Measurements from ENCODE around the gene BRSK1. TPM values are rescaled to one million over a fixed set of nuclear protein-coding genes. Genes with fewer than 3 reads are reported as not detected.

Gene BRSK1
- total RNA-seq, 2 experiments from 2014 or later, result 6.9 to 9.1 TPM

DNA sequence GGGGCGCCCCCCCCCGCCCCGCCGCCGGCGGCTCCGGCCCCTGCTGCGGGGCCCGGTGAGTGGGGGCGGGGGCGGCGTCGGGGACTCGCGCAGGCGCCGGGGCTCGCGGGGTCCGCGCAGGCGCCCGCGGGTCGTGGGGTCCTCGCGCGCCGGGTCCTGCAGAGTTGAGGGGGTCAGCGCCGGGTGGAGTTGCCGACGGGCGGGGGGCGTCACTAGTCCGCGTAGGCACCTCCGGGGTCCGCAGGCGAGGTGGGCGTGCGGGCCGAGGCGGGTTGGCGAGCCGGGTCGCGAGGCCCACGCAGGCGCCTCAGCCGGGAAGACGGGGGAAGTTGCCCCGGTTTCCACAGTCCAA, 25.3 kb upstream of the BRSK1 start:
- peak overlapping the region; percentile 99 for H3K27ac Mint-ChIP-seq
- peak overlapping the region; percentile 99 for H3K4me3 Mint-ChIP-seq
- H3K9me3 Mint-ChIP-seq (ENCODE audit: low read depth), result no peaks in the 10 kb centered on the region
- H3K4me1 Mint-ChIP-seq, result peaks cover 33% of the 10 kb centered on the region
- DNase-seq (no peak), ATAC-seq (peak; percentile 18)
- no peaks in the 10 kb centered on the region for H3K27me3 Mint-ChIP-seq
- H3K36me3 Mint-ChIP-seq, result peaks cover 45% of the 10 kb centered on the region
- CTCF ChIA-PET, result interaction anchor here (1.0 to 2.0 kb wide), 8 partner anchors 18 to 245 kb away, joined by 3 to 7 read pairs (median 3); partner anchors contain the start of genes KMT5C and PPP1R12C

DNA sequence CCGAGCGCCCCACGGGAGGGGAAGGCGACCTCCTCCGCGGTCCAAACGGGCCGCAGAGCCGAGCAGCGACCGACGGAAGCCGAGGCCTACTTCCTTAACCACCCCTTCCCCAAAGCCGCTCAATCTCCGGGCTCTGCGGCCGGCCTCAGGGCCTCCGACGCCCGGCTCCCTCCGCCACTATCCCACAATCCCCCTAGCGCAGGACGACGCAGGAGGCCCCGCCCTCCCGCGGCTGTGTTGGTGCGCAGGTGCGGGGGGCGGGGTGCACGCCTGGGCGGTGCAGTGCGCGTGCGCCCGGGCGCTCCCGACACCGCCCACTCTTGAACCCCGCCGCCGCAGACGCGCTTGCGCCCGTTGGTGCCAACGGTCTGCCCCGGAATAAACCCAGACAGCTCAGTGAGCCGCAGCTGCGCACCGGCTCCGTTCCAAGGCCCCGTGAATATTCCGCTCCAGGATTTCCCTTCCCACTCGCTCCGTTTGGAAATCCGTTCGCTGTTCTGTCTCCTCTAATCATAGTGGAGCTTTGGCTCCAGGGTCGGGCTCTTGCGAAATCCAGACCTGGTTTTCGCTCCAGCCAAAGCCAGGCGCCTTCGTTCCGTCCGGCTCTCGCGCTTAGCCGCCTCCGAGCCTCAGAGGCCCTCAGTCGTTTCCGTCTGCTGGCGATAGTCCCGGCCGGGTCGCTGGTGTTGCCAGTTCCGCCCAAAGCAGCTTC, 24.8 kb upstream of the BRSK1 start, which contains the start of gene PPP6R1:
PPP6R1 (minus strand) TSS at position 190 of the 712 bp plus-strand sequence. CDS start 11,914 bp downstream, outside the sequence.
- H3K27me3 Mint-ChIP-seq, result no peaks in the 10 kb centered on the region
- H3K4me3 Mint-ChIP-seq, result peak within 1 kb of the TSS; percentile 99
- H3K27ac Mint-ChIP-seq, result peak within 1 kb of the TSS; percentile 100
- no peaks in the 10 kb centered on the region for H3K9me3 Mint-ChIP-seq (ENCODE audit: low read depth)
- peak; percentile 81 for ATAC-seq
- H3K36me3 Mint-ChIP-seq, result peaks cover 39% of the 10 kb centered on the region
- H3K4me1 Mint-ChIP-seq, result peaks cover 27% of the 10 kb centered on the region
- CTCF ChIA-PET, result interaction anchor here (1.0 to 3.7 kb wide), 12 partner anchors 17 to 373 kb away, joined by 3 to 16 read pairs (median 4); partner anchors contain the start of genes HSPBP1, KMT5C and TMEM238
- peak; percentile 96 for DNase-seq

DNA sequence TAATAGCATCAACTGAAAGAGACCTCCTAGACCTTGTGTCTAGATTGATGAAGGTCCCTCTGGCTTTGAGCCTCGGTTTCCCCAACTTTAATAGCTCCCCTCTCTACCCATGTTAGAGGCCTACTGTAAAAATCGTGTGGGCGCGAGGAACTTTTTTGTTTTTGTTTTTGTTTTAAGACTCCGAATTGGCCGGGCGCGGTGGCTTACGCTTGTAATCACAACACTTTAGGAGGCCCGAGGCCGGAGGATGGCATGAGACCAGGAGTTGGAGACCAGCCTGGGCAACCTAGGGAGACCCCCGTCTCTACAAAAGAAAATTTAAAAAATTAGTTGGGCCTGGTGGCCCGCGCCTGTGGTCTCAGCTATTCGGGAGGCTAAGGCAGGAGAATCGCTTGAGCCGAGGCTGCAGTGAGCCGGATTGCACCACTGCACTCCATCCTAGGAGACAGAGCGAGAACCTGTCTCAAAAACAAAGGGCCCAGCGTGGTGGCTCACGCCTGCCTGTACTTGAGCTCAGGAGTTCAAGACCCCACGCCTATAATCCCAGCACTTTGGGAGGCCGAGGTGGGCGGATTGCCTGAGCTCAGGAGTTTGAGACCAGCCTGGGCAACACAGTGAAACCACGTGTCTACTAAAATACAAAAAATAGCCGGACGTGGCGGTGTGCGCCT, 24.1 kb upstream of the BRSK1 start:
- H3K4me3 Mint-ChIP-seq, result peak overlapping the region; percentile 91
- peak overlapping the region; percentile 99 for H3K27ac Mint-ChIP-seq
- no peak for DNase-seq
- H3K4me1 Mint-ChIP-seq, result peaks cover 25% of the 10 kb centered on the region
- no peaks in the 10 kb centered on the region for H3K27me3 Mint-ChIP-seq
- peaks cover 35% of the 10 kb centered on the region for H3K36me3 Mint-ChIP-seq
- no peak for ATAC-seq
- CTCF ChIA-PET, result interaction anchor here (0.8 to 3.7 kb wide), 13 partner anchors 17 to 372 kb away, joined by 3 to 16 read pairs (median 3); partner anchors contain the start of genes HSPBP1, KMT5C, PPP1R12C and TMEM238
- no peaks in the 10 kb centered on the region for H3K9me3 Mint-ChIP-seq (ENCODE audit: low read depth)

DNA sequence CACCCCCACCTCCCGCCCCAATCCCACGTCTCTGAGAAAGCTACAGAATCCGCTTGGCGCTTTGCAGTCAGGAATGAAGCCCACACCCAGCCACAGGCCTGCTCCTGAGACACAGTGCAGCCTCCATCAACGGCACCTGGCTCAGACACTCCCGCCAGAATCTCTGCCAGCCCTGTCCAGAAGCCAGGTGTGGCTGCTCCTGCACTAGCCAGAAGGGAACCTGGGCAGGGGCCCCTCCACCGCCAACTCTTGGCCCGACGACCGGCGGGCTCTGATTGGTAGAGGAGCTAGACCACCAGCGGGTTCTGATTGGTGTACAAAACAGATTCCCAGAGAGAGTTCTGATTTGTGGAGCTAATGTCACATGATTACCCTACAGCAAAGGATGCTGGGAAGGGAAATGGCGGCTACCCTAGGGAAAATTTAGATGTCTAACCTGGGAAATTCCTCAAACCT, 22.1 kb upstream of the BRSK1 start:
- Mint-ChIP-seq H3K9me3 (ENCODE audit: low read depth) (peaks cover 6% of the 10 kb centered on the region), H3K4me3 (no peak overlapping the region), H3K4me1 (peaks cover 17% of the 10 kb centered on the region), H3K36me3 (peaks cover 22% of the 10 kb centered on the region), H3K27me3 (no peaks in the 10 kb centered on the region), H3K27ac (no peak overlapping the region)
- CTCF ChIA-PET, result interaction anchor here (1.2 to 3.7 kb wide), 2 partner anchors 11 to 40 kb away, joined by 3 to 16 read pairs; no protein-coding TSS in a partner anchor
- ATAC-seq, result no peak
- DNase-seq, result no peak

DNA sequence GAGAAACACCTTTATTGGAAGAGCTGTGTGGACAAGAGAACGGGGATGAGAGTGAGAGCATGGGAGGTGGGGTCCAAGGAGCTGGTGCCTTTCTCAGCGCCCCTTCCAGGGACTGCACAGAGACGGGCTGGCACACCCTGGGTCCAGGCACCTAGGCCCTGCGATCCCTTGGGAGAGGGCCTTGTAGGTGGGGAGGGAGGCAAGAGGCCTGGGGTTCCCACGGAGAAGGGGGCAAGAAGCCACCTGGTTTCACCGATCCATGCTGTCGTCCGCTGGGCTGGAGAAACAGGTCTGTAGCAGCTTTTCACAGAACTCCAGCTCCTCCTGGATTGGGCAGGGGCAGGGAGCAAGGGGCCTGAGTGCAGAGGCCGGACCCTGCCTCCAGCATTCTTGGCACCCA, 21.4 kb upstream of the BRSK1 start:
- CTCF ChIA-PET, result interaction anchor here (1.2 to 3.7 kb wide), 2 partner anchors 12 to 40 kb away, joined by 3 to 16 read pairs; no protein-coding TSS in a partner anchor
- H3K4me1 Mint-ChIP-seq, result peaks cover 12% of the 10 kb centered on the region
- no peaks in the 10 kb centered on the region for H3K27me3 Mint-ChIP-seq
- H3K27ac Mint-ChIP-seq, result peak overlapping the region; percentile 50
- peaks cover 19% of the 10 kb centered on the region for H3K36me3 Mint-ChIP-seq
- peaks cover 8% of the 10 kb centered on the region for H3K9me3 Mint-ChIP-seq (ENCODE audit: low read depth)
- no peak overlapping the region for H3K4me3 Mint-ChIP-seq
- DNase-seq, result no peak
- no peak for ATAC-seq

DNA sequence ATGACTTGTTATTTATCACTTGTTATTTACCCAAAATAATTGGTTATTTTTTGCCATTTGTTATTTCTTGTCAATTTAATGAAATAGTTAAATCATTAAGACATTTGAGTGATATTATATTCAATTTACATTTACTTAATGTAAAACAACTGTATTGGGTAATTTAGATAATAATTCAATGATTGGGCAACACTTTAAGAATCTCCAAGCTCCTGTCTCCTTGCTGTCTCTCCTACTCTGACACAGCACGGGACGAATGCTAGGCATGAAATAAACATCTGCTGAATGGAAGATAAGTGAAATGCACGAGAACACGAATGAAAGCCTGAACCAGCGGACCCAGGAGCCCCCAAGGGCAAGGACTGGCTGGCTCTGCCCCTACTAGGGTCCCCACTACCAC, 19.3 kb upstream of the BRSK1 start:
- peaks cover 13% of the 10 kb centered on the region for H3K4me1 Mint-ChIP-seq
- CTCF ChIA-PET, result no interaction called here

DNA sequence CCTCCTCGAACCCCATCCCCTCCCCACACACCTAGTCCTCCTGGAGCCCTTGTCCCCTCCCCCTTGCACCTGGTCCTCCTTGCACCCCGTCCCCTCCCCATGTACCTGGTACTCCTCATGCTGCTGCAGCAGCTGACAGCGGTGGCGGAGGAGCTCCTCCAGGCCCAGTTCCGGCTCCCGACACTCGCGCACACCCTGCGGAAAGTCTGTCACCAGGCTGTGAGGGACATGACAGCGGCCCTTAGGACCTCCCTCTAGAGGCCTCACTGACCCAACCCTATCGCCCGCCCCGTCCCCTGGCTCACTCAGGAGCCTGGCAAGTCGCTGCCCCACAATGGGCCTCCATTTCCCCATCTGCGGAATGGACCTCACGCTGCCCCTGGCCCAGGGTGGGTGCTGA, 18.6 kb upstream of the BRSK1 start:
- no peak overlapping the region for H3K4me3 Mint-ChIP-seq
- peaks cover 10% of the 10 kb centered on the region for H3K9me3 Mint-ChIP-seq (ENCODE audit: low read depth)
- DNase-seq (no peak), ATAC-seq (no peak)
- H3K4me1 Mint-ChIP-seq, result peaks cover 17% of the 10 kb centered on the region
- CTCF ChIA-PET, result interaction anchor here (1.6 kb wide), 1 partner anchor 37 kb away, joined by 6 read pairs; no protein-coding TSS in a partner anchor
- H3K27ac Mint-ChIP-seq, result no peak overlapping the region
- H3K27me3 Mint-ChIP-seq, result no peaks in the 10 kb centered on the region
- peaks cover 22% of the 10 kb centered on the region for H3K36me3 Mint-ChIP-seq

More for the DNA sequence above, 19.3 kb upstream of the BRSK1 start:
- Mint-ChIP-seq H3K4me3 (no peak overlapping the region), H3K27me3 (no peaks in the 10 kb centered on the region), H3K27ac (no peak overlapping the region), H3K9me3 (ENCODE audit: low read depth) (peaks cover 10% of the 10 kb centered on the region), H3K36me3 (peaks cover 22% of the 10 kb centered on the region)
- no peak for ATAC-seq
- DNase-seq, result no peak

DNA sequence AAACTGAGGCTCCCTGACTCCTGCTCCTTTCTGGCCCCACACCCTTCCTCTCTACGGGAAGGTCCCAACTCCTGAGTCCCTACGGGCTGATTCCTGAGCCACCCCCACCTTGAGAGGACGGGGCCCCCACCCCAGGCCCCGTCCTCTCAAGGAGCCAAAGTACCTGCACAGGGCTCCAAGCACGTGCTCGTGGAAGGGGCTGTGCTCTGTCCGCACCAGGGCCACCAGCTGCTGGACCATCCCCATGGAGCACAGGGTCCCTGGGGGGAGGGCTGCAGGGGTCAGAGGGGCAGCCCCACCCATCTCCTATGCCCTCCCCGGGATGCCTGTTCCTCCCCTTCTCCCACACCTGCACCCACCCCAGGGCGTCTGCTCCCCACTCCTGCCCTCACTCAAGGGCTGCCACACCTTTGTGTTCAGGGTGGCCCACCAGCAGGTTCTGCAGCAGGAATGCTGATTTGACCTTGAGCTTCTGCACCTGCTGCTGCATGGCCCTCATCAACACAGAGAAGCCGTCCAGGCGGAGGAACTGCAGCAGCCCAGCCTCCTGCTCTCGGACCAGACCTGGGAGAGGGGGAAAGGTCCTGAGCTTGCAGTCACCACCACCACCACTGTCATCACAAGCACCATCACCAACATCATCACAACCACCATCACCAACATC, 17.9 kb upstream of the BRSK1 start:
- Mint-ChIP-seq H3K36me3 (peaks cover 22% of the 10 kb centered on the region), H3K4me1 (peaks cover 18% of the 10 kb centered on the region), H3K9me3 (ENCODE audit: low read depth) (peaks cover 10% of the 10 kb centered on the region), H3K27ac (peak overlapping the region; percentile 57), H3K27me3 (no peaks in the 10 kb centered on the region), H3K4me3 (no peak overlapping the region)
- ATAC-seq (no peak), DNase-seq (no peak)
- CTCF ChIA-PET, result interaction anchor here (1.6 kb wide), 1 partner anchor 36 kb away, joined by 6 read pairs; no protein-coding TSS in a partner anchor

DNA sequence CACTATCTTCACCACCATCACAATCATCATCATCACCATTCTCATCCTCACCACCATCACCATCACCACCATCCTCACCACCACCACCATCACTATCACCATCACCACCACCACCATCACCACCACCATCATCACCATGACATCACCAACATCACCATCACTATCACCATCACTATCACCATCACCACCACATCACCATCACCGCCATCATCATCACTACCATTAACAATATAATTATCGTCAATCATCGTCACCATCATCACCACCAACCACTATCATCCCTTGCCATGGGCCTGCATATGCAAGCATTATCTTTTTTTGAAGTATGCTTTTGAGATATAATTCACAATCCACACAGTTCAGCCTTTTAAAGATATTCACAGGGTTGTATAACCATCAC, 17.4 kb upstream of the BRSK1 start:
- Mint-ChIP-seq H3K27me3 (no peaks in the 10 kb centered on the region), H3K27ac (peak overlapping the region; percentile 57), H3K9me3 (ENCODE audit: low read depth) (peaks cover 10% of the 10 kb centered on the region), H3K4me3 (peak overlapping the region; percentile 2), H3K36me3 (peaks cover 22% of the 10 kb centered on the region), H3K4me1 (peaks cover 19% of the 10 kb centered on the region)
- CTCF ChIA-PET, result interaction anchor here (1.6 kb wide), 1 partner anchor 35 kb away, joined by 6 read pairs; no protein-coding TSS in a partner anchor
- ATAC-seq, result no peak
- DNase-seq, result no peak

DNA sequence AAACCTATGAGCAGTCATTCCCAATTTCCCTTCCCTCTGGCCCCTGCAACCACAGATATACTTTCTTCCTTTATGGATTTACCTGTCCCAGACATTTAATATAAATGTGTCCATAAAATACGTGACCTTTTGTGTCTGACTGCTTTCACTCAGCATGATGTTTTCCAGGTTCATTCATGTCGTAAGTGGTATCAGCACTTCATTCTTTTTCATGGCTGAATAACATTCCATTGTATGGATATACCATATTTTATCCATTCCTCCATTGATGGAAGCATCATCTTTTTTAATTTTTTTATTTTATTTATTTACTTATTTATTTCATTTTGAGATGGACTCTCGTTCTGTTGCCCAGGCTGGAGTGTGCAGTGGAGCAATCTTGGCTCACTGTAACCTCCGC, 17.0 kb upstream of the BRSK1 start:
- no peak for ATAC-seq
- H3K4me3 Mint-ChIP-seq, result no peak overlapping the region

DNA sequence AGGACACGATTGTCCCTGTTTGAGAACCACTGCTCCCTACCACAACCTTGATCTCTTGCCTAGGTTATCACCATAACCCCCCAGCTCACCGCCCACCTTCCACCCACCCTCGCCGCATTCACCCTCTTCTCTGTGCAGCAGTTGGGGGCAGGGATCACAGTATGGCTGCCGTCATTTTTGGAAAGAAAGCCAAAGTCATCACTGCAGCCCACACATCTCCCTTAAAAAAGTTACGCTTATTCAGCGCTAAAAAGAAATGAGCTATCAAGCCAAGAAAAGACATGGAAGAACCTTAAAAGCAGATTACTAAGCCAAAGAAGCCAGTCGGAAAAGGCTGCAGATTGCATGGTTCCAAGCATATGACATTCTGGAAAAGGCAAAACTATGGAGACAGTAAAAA, 14.5 kb upstream of the BRSK1 start:
- CTCF ChIA-PET, result interaction anchor here (1.2 kb wide), 1 partner anchor 149 kb away, joined by 3 read pairs; no protein-coding TSS in a partner anchor

More for the DNA sequence above, 17.0 kb upstream of the BRSK1 start:
- Mint-ChIP-seq H3K27me3 (no peaks in the 10 kb centered on the region), H3K4me1 (peaks cover 19% of the 10 kb centered on the region), H3K27ac (no peak overlapping the region), H3K36me3 (peaks cover 22% of the 10 kb centered on the region), H3K9me3 (ENCODE audit: low read depth) (peaks cover 10% of the 10 kb centered on the region)
- CTCF ChIA-PET, result no interaction called here
- no peak for DNase-seq

DNA sequence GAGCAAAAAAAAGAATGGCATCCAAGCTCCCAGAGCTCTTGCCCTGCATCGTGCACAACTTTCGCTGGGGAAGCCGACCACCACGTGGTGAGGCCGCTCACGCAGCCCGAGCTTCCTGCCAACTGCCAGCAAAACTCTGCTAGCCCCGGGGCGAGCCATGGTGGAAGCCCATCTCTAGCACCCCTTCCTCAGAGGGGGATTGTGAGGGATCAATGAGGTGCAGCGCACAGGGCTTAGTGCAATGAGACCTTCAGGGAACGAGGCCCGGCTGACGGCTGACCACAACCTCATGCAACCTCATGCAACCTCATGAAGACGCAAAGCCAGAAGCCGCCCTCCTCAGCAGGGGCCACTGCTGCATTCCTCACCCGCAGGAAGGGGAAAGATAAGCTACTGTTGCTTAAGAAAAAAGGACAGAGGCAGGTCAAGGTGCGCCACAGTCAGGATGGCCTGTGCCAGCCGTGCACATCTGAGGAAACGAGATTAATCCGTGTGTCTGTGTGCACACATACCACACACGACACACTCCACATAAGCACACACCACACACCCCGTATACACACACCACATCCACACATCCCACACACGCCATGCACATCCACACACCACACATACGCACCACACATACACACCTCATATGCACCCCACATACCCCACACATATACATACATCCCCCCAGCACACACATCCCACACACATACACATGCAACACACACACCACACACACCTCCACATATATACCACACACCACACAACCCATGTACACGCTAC, 13.4 kb upstream of the BRSK1 start:
- H3K9me3 Mint-ChIP-seq (ENCODE audit: low read depth), result peaks cover 10% of the 10 kb centered on the region
- H3K4me3 Mint-ChIP-seq, result peak overlapping the region; percentile 1

More for the DNA sequence above, 14.5 kb upstream of the BRSK1 start:
- Mint-ChIP-seq H3K27ac (no peak overlapping the region), H3K4me1 (peaks cover 19% of the 10 kb centered on the region), H3K4me3 (no peak overlapping the region), H3K9me3 (ENCODE audit: low read depth) (peaks cover 10% of the 10 kb centered on the region), H3K27me3 (no peaks in the 10 kb centered on the region), H3K36me3 (peaks cover 26% of the 10 kb centered on the region)
- no peak for ATAC-seq
- DNase-seq, result no peak

More for the DNA sequence above, 13.4 kb upstream of the BRSK1 start:
- no peaks in the 10 kb centered on the region for H3K27me3 Mint-ChIP-seq
- ATAC-seq (peak; percentile 43), DNase-seq (peak; percentile 67)
- CTCF ChIA-PET, result interaction anchor here (0.7 to 1.2 kb wide), 2 partner anchors 10 to 148 kb away, joined by 3 read pairs; partner anchors contain the start of gene HSPBP1
- H3K27ac Mint-ChIP-seq, result peak overlapping the region; percentile 41
- H3K4me1 Mint-ChIP-seq, result peaks cover 19% of the 10 kb centered on the region
- H3K36me3 Mint-ChIP-seq, result peaks cover 26% of the 10 kb centered on the region

Data from activated CD8-positive, alpha-beta memory T cell treated with anti-CD3 and anti-CD28 coated beads, Interleukin-2, amount 10 ng/mL, durations not matched to agents 7 days and 5 days (primary cell).